Uterus (tissue), 4 donors: Measurements from ENCODE around the gene SOX30. TPM values are rescaled to one million over a fixed set of nuclear protein-coding genes. Genes with fewer than 3 reads are reported as not detected.

Experiments
- DNase-seq, 2 donors: peaks; one replicate each; pipeline ENCODE4 v3.0.0-alpha.2; 2019 to 2020
- H3K27ac ChIP-seq, 2 donors: fragments of 200-600 bp; sonication (generic); 1 replicate in 1 of 2; 2 replicates in 1 of 2; pipeline ENCODE4 v1.5.1; 2016 to 2018
- H3K27me3 ChIP-seq, 2 donors: fragments of 200-600 bp; sonication (generic); one replicate each; pipeline ENCODE4 v1.5.1; 2018 to 2019; ENCODE audit warnings: control low read depth in 1 of 2
- H3K36me3 ChIP-seq, 2 donors: fragments of 200-600 bp; sonication (generic); one replicate each; pipeline ENCODE4 v1.5.1; 2019; ENCODE audit warnings: control low read depth in 1 of 2
- H3K4me1 ChIP-seq, 2 donors: fragments of 200-600 bp; sonication (generic); one replicate each; pipeline ENCODE4 v1.5.1; 2018 to 2019; ENCODE audit warnings: control low read depth in 1 of 2
- H3K4me3 ChIP-seq, 2 donors: fragments of 200-600 bp; sonication (generic); 1 replicate in 1 of 2; 2 replicates in 1 of 2; pipeline ENCODE4 v1.5.1; 2018 to 2019; ENCODE audit warnings: mild to moderate bottlenecking in 1 of 2
- H3K9me3 ChIP-seq, 2 donors: fragments of 200-600 bp; sonication (generic); one replicate each; pipeline ENCODE4 v1.5.1; 2019; ENCODE audit warnings: control low read depth in 1 of 2
- POLR2A ChIP-seq, 2 donors: fragments of 450-650 bp; IDR thresholded peaks; one replicate each; pipeline ENCODE4 v1.6.1; 2016; ENCODE audit warnings: antibody characterized with exemption in 2 of 2, mild to moderate bottlenecking in 1 of 2, moderate library complexity in 1 of 2
- intact Hi-C: fragments of 100-400 bp; cut with DNase I; formaldehyde crosslinking; loops from one replicate; pipeline ENCODE4 v1.15.1; 2023; ENCODE audit warnings: low total_unique reads
- total RNA-seq, 4 donors: library from RNA; depleted of rRNA in 3 of 4; stranded (reverse); fragments of >200 nt in 3 of 4; gene quantifications; one replicate each; pipeline versions ENCODE4 v1.1.0 to v1.2.4, GENCODE V29; 2014 to 2023
- TF ChIP-seq, protein P1 (sequence below), 4 experiments: fragments of 200-600 bp in 2 of 4; fragments of 450-650 bp in 2 of 4; sonication (generic) in 2 of 4; IDR thresholded peaks; one replicate each; pipeline ENCODE4 v1.5.1; 2016 to 2019; ENCODE audit warnings: antibody characterized with exemption in 4 of 4, mild to moderate bottlenecking in 2 of 4, moderate library complexity in 1 of 4
- donor health status: DM: yes; HTN: yes; CAD: no.

SOX30 gene
- total RNA-seq, 4 donors from 2014 or later = not detected

DNA sequence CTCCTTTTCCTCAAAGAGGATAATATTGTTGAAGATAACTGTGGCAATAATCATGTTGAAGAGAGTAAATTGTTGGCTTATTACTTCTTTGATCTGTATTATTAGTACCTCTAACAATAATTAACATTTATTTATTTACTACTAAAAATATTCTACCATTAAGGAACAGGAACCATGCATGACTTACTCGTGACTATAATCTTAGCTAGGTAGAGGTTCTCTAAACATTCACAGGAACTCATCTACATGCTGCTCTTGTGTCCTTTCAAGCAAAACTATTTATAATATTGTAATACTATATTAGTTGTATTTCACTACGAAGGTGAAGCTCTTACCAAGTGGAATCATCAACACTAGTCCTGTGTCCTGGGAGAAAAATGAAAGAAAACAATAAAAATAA is 3.1 kb downstream of the SOX30 start:
- H3K27me3 ChIP-seq = no peaks in the 10 kb centered on the region
- no peak overlapping the region for H3K27ac ChIP-seq
- H3K9me3 ChIP-seq = no peaks in the 10 kb centered on the region
- no peak overlapping the region for H3K4me3 ChIP-seq
- intact Hi-C loops = no loop called here
- TF ChIP-seq, protein P1, sequence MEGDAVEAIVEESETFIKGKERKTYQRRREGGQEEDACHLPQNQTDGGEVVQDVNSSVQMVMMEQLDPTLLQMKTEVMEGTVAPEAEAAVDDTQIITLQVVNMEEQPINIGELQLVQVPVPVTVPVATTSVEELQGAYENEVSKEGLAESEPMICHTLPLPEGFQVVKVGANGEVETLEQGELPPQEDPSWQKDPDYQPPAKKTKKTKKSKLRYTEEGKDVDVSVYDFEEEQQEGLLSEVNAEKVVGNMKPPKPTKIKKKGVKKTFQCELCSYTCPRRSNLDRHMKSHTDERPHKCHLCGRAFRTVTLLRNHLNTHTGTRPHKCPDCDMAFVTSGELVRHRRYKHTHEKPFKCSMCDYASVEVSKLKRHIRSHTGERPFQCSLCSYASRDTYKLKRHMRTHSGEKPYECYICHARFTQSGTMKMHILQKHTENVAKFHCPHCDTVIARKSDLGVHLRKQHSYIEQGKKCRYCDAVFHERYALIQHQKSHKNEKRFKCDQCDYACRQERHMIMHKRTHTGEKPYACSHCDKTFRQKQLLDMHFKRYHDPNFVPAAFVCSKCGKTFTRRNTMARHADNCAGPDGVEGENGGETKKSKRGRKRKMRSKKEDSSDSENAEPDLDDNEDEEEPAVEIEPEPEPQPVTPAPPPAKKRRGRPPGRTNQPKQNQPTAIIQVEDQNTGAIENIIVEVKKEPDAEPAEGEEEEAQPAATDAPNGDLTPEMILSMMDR (IDR thresholded peaks at IDR 0.05) = no peak
- TF ChIP-seq POLR2A (IDR thresholded peaks at IDR 0.05) = no peak
- H3K4me1 ChIP-seq = no peaks in the 10 kb centered on the region
- no peak for DNase-seq
- no peaks in the 10 kb centered on the region for H3K36me3 ChIP-seq

DNA sequence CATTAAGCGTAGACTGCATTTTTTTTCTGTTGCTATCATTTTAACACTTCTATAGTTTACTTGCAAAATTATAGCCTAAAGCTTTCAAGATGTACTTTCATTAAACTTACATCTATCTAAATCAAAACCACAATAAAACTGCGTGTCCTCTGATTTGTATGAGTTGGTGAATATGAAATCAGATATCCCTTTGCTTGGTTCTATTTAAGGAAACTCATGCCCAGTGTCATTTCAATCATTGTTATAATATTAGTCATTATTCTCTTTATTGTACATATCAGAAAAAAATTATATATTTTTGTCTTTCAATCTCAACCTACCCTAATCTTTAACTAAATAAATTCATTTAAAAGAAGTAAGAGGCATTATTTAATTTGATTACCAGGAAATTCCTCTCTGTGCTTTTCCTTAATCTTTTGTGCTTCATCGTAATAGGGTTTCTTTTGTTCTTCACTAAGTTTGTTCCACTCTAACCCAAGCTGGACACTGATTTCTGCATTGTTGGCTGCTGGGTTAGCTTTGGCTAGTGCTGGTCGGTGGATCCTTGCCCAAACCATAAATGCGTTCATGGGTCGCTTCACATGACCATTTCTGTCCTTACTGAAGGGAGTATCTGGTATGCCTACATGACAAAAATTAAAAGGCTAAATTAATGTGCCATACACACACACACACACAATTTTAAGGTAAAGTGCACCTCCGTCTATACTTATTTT is 3.8 kb downstream of the SOX30 start:
- DNase-seq = no peak
- H3K27ac ChIP-seq = no peak overlapping the region
- intact Hi-C loops = no loop called here

DNA sequence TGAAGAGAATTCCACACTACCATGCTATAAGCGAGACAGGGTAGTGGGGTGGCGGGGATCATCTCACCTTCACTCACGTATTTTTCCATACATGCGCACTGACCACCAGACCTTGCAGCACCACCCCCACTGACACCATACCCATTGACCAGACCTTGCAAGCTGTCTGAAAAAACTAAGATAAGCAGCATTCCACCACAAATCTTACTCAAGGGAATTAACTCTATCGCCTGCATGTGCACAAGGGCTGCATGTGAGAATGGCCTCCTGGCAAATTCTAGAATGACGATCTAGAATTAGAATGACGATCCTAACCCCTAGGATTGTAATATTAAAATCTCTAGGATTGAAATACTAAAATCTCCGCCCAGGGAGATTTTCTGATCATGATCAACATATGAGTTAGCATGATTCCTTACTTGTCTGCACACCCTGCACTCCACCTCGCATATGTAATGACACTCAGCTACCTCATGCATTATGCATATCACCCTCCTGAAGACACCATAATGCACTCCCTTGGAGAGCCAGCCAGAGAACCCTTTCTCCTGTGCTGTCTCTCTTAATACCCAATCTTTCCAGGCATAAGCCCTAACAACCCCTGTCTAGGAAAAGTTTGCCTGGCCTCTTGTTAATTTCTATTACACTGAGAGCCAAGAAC is 11.7 kb downstream of the SOX30 start:
- H3K36me3 ChIP-seq = no peaks in the 10 kb centered on the region
- H3K9me3 ChIP-seq = no peaks in the 10 kb centered on the region
- DNase-seq = no peak
- no peak overlapping the region for H3K4me3 ChIP-seq
- no peak overlapping the region for H3K27ac ChIP-seq
- no peaks in the 10 kb centered on the region for H3K4me1 ChIP-seq
- TF ChIP-seq, protein P1 (IDR thresholded peaks at IDR 0.05) = no peak
- no peak for TF ChIP-seq POLR2A (IDR thresholded peaks at IDR 0.05)
- H3K27me3 ChIP-seq = no peaks in the 10 kb centered on the region
- intact Hi-C loops = no loop called here

More for the DNA sequence above, 3.8 kb downstream of the SOX30 start:
- no peaks in the 10 kb centered on the region for H3K9me3 ChIP-seq
- H3K27me3 ChIP-seq = no peaks in the 10 kb centered on the region
- TF ChIP-seq, protein P1 (IDR thresholded peaks at IDR 0.05) = no peak
- no peak for TF ChIP-seq POLR2A (IDR thresholded peaks at IDR 0.05)
- no peaks in the 10 kb centered on the region for H3K4me1 ChIP-seq
- H3K4me3 ChIP-seq = no peak overlapping the region
- H3K36me3 ChIP-seq = no peaks in the 10 kb centered on the region

DNA sequence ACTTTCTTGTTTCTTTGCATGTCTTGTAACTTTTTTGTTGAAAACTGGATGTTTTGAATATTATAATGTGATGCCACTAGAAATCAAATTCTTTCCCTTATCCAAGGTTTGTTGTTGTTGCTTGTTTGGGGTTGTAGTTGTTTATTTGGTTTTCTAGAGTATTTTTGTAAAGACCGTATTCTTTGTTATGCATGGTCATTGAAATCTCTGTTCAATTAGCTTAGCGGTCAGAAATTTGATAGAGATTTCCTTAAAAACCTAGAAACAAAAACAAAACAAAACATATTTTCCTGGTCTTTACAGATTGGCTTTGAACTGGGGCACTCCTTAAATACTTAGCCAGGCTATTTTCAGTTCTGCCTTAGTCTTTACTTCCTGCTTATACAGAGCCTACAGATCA is 21.9 kb downstream of the SOX30 start:
- Histone ChIP-seq H3K4me1 (no peaks in the 10 kb centered on the region), H3K4me3 (no peak overlapping the region), H3K27ac (no peak overlapping the region), H3K9me3 (peaks cover 0 to 5% of the 10 kb centered on the region in 2 donors), H3K27me3 (no peaks in the 10 kb centered on the region), H3K36me3 (no peaks in the 10 kb centered on the region)
- TF ChIP-seq, protein P1 (IDR thresholded peaks at IDR 0.05) = no peak
- TF ChIP-seq POLR2A (IDR thresholded peaks at IDR 0.05) = no peak
- intact Hi-C loops = no loop called here
- DNase-seq = no peak

DNA sequence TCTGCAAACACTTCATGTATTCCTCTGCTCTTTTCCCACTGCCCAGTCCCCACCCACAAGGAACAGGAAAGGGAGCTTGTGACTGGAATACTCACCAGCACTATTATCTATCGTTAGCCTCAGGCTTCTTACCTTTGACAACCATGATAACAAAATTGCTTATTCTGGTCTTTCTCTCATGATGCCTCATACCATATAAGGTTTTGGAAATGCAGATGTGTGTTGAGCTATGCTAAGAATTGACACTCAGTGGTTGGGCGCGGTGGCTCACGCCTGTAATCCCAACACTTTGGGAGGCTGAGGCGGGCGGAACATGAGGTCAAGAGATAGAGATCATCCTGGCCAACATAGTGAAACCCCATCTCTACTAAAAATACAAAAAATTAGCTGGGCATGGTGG is 25.4 kb downstream of the SOX30 start:
- Histone ChIP-seq H3K9me3 (peaks cover 0 to 5% of the 10 kb centered on the region in 2 donors), H3K4me3 (no peak overlapping the region), H3K4me1 (no peaks in the 10 kb centered on the region), H3K27me3 (no peaks in the 10 kb centered on the region), H3K27ac (no peak overlapping the region), H3K36me3 (no peaks in the 10 kb centered on the region)
- TF ChIP-seq, protein P1 (IDR thresholded peaks at IDR 0.05) = no peak
- TF ChIP-seq POLR2A (IDR thresholded peaks at IDR 0.05) = no peak
- DNase-seq = no peak
- intact Hi-C loops = no loop called here
